ENCODE measurements around the gene CDX1.

Gene CDX1
- 0 reads per million in 3 experiments for total RNA-seq

GRCh38 chr5:150166650-150167511 lies at the start of gene CDX1:
Gene CDX1 (plus strand): TSS chr5:150166778. CDS start chr5:150166877, 99 bp downstream.
- no peak for DNase-seq

- no peak for DNase-seq
Observed at GRCh38 chr5:150117945-150118560, 48.5 kb upstream of the CDX1 start.

GRCh38 chr5:150118561-150119229 lies 47.9 kb upstream of the CDX1 start:
- no peak for DNase-seq

GRCh38 chr5:150119421-150120061 lies 47.0 kb upstream of the CDX1 start:
- DNase-seq = no peak

GRCh38 chr5:150120062-150120441 lies 46.5 kb upstream of the CDX1 start:
- DNase-seq = no peak

GRCh38 chr5:150120617-150121447 lies 45.7 kb upstream of the CDX1 start:
- no peak for DNase-seq

GRCh38 chr5:150121448-150122157 lies 45.0 kb upstream of the CDX1 start:
- DNase-seq = no peak

- no peak for DNase-seq
Observed at GRCh38 chr5:150122158-150122510, 44.4 kb upstream of the CDX1 start.

- no peak for DNase-seq
Observed at GRCh38 chr5:150122536-150123481, 43.8 kb upstream of the CDX1 start.

GRCh38 chr5:150123542-150123941 lies 43.0 kb upstream of the CDX1 start:
- no peak for DNase-seq

- DNase-seq = no peak
Observed at GRCh38 chr5:150124111-150124557, 42.4 kb upstream of the CDX1 start.

- DNase-seq = no peak
Observed at GRCh38 chr5:150124596-150124995, 42.0 kb upstream of the CDX1 start.

- no peak for DNase-seq
Observed at GRCh38 chr5:150125334-150125733, 41.2 kb upstream of the CDX1 start.

GRCh38 chr5:150126199-150126920 lies 40.2 kb upstream of the CDX1 start:
- no peak for DNase-seq

GRCh38 chr5:150126921-150127265 lies 39.7 kb upstream of the CDX1 start:
- DNase-seq = no peak

- no peak for DNase-seq
Observed at GRCh38 chr5:150129454-150129812, 37.1 kb upstream of the CDX1 start.

- DNase-seq = no peak
Observed at GRCh38 chr5:150129813-150130492, 36.6 kb upstream of the CDX1 start.

- DNase-seq = no peak
Observed at GRCh38 chr5:150130493-150130922, 36.1 kb upstream of the CDX1 start.

- DNase-seq = no peak
Observed at GRCh38 chr5:150131461-150131860, 35.1 kb upstream of the CDX1 start.

All from central memory CD4-positive, alpha-beta T cell (primary cell).